HG03095 (cell line): Measurements from ENCODE around the gene HUNK.

Experiments
- ATAC-seq: cut with Tn5 transposase; IDR thresholded peaks from one replicate; pipeline ENCODE4 v1.9.1; 2021; ENCODE audit warnings: moderate library complexity; ENCODE audit not compliant: unreplicated experiment

HUNK gene

DNA sequence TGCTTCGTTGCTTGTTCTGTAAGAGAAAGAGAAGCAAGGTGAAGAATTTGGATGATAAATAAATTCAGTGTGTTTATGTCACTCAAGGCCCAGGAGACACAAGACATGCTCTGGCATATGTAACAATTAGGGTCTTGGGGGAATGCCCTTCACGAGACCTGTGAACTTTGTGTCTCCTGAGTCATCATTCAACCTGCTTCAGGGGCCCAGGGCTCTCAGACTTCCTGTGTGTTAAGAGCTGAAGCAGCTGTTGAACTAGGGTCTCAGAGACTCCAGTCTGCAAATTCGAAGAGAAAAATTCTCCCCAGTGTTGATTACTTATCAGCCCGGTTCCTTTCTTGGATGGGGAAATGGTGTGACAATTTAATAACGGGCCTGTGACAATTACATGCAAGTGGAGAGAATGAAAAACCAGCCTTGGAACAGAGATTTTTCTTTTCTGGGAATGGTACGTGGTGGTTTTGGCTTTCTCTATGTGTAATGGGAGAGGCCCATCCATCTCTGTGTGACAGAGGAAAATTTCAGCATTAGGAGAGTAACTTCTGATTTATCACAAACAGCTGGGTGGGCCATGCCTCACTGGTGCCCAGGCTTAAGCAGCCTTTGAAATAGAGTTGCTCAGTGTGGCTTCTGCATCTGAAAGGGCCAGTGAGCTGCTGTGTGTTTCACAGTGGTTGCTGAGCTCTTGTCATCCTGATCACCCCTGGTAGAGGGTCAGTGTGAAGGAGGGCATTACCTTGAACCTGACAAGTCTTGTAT is 22.4 kb downstream of the HUNK start:
- ATAC-seq: no peak

DNA sequence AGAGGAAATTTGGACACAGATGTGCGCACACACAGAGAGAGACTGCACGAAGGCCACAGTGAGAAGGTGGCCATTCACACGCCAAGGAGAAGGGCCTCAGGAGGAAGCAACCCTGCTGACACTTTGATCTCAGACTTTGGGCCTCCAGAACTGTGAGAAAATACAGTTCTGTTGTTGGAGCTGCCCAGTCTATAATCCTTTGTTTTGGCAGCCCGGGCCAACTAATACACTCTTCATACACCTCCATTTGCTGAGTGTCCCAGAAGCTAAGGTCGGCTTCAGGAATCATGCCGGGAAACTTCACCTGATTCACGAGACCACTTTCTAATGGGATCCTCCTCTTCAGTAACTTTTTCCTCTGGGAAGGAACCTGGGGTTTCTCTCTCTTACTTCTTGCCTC is 23.2 kb downstream of the HUNK start:
- ATAC-seq: no peak

DNA sequence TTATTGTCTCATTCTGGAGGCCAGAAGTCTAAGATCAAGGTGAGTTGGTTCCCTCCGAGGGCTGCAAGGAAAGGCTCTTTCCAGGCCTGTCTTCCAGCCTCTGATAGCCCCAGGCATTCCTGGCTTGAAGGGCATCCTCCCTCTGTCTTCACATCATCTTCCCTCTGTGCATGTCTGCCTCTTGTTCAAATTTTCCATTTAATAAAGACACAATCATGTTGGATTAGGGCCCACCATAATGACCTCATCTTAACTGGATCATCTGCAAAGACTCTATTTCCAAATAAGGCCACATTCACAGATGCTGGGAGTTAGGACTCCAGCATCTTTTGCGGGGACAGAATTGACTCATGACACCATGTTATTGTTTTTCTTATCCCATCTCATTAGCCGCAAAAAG is 24.5 kb downstream of the HUNK start:
- ATAC-seq: no peak

DNA sequence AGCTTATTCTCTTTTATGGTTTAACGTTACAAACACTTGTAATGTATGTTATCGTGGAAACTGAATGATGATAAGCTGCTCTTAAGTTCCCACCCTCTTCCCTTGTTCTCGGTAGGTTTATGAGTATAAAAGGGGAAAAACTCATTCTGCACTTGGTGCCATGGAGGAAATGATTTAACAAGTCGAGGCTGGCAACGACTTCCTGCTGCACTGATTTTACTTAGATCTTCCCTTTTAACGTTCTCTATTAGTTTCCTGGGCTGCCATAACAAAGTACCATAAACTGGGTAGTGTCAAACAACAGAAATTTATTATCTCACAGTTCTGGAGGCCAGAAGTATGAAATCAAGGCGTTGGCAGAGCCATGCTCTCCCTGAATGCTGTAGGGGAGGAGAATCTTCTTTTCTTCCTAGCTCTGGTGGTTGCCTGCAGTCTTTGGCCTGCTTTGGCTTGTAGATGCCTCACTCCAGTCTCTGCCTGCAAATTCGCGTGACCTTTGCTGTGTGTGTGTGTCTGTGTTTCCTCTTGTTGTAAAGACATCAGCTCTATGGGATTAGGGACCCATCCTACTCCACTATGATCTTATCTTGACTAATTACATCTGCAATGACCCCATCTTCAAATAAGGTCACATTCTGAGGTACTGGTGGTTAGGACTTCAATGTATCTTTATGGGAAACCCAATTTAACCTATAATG is 26.3 kb downstream of the HUNK start:
- ATAC-seq: no peak

- ATAC-seq: no peak
These were observed 27.5 kb downstream of the HUNK start for GRCh38 chr21:31900121-31900895.

DNA sequence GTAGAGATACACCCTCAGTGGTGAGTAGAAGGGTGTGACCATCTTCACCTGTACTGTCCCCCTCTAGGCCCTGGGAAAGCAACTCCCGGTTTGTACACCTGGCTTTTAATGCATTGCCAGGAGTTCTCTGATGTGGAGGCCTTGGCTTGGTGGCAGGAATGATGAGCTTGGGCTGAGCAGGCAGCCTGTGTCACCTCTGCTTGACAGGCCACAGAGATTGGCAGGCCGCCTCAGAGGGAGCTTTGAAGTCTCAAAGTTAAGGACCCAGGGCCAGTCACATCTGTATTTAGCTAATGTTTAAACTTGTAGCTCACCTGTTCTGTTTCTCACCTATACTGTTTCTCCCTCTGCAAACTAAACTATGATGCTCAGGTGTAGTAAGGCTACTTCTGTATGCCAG is 28.5 kb downstream of the HUNK start:
- ATAC-seq: no peak

GRCh38 chr21:31902438-31902837 is 29.6 kb downstream of the HUNK start:
- no peak for ATAC-seq

DNA sequence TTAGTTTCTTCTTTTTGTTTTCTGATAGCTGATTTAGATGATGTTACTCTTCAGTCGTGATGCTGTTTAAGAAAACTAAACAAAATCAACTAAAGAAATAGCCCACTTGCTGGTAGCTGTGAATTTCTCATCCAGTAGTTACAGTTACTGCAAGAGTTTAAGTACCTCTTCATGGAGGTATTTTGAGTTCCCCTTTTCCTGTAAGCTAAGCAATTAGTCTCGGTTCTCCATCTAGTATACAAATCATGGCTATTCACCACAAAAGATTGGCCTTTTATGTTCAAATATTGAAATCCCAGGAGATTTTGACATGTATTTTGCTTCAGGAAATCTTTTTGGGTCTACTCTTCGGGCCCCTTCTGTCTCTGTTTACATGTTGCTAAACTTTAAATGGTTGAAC is 31.1 kb downstream of the HUNK start:
- no peak for ATAC-seq

DNA sequence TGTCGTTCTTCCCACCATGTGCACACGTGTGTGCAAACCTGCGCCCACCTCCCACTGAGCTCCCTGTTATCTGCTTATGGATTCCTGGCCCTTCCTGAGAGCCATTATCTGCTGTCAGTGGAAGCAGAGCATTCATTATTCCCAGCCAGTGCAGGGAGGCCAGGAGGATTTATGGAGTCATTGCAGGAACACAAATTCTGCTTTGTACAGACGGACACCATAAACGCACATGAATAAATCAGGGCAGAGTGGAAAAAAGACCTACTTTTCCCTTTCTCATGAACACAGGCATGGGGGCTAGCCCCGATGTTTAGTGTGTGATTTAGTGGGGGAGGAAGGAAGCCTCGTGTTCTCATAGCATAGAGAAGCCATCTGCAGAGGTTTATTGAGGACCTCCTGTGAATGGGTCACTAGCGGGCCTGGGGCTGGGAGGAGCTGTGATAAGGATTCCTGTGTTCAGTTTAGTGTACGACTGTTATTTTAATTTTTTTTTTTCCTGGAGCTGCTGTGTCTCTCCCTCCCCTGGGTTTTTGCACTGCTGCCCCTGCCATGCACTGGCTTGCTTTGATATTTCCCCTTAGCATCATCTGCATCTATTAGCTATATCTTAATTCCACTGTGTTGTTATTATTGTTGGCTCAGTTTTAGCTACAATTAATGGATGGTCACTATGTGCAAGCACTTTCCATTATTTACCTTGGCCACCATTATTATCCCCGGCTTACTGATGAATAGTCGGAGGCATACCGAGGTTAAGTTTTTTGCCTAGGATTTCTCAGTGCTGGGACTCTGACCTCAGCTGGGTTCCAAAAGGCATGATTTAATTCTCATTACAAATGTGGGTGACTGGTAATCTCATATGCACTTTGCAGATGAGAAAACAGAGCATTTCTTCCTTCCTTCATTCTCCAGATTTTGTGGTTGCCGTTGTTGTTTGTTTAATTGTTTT is 33.0 kb downstream of the HUNK start:
- no peak for ATAC-seq

GRCh38 chr21:31908106-31909031 is 35.5 kb downstream of the HUNK start:
- ATAC-seq: no peak

DNA sequence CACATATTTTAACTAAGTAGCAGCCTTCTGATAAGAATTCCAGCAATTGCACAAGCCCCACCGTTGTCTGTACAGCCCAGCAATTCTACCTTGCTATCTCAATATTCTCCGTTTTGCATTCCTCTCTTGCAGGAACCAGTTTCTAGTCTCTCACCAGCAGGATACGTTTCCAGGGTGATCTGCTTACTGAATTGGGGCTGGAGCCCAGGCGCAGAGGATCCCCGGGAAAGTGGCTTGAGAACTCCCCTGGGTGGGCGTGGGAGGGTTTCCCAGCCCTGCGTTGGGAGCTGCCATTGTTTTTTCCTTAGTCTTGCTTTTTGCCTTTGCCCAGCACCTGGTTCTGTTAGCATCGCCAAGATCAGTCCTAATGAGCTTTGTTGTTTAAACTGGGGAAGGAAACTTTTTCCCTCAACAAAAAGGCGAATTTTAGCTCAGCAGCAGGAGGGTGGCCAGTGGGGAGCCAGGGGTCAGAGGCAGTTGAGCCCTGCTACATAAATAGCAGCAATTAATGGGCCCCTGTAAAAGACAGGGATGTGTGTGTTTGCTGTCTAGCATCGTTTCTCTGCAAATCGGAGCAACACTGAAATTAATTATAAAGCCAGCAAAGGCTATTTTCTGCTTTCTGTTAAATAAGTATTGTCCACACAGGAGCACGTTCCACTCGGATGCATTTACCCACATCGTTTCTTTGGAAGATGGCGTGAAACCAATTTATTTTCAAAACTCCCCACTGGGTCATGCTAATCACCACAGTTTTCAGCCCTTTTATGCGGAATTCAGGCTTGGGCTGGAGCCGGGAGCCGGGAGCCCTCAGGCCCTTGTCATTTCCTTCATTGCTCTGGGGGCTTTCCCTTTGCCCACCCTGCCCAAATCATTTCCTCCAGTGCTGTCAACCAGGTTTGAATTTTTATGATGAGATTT is 36.6 kb downstream of the HUNK start:
- no peak for ATAC-seq

- no peak for ATAC-seq
These were observed 37.3 kb downstream of the HUNK start for GRCh38 chr21:31910074-31910470.

GRCh38 chr21:31911138-31911907 is 38.5 kb downstream of the HUNK start:
- no peak for ATAC-seq

DNA sequence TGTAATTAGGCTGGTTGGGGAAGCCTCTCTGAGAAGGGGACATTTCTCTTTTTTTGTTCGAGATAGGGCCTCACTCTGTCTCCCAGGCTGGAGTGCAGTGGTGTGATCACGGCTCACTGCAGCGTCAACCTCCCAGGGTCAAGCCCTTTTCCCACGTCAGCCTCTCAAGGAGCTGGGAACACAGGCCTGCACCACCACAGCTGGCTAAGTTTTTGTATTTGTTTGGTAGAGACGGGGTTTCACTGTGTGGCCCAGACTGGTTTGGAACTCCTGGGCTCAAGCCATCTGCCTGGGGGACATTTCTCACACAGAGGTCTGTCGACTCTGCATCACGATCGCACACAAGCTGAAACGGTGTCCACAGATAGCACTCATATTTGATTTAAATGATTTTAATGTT is 39.7 kb downstream of the HUNK start:
- no peak for ATAC-seq

GRCh38 chr21:31913182-31913608 is 40.4 kb downstream of the HUNK start:
- ATAC-seq: no peak

DNA sequence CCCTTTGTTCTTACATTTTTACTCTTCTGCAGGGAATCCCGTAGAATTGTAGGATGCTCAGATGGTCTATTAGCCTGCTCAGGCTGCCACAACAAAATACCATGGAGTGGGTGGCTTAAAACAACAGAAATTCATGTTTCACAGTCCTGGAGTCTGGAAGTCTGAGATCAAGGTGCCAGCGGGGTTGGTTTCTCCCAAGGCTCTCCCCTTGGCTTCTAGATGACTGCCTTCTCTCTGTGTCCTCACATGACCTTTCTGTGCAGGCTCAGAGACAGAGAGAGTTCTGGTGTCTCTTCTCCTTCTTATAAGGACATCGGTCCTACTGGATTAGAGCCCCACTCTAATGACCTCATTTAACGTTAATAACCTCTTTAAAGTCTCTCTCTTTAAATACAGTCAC is 41.7 kb downstream of the HUNK start:
- no peak for ATAC-seq

DNA sequence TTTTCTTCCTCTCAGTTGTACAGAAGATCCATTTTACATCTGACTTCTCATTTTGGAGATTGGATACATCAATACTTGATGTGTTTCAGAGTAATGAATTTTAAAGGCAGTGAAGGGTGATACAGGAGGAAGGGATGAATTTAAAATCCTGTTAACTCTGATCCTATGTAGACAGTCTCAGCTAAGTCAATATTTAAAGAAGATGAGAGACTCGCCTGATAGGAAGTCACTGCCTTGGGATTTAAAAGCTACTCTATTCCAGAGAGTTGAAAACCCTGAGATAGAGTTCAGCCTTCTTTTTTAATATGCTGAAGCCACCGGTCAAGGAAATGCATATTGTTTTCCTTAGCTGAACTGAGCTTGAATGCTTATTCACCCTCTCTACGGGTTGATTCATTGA is 42.7 kb downstream of the HUNK start:
- no peak for ATAC-seq

- ATAC-seq: no peak
These were observed 44.3 kb downstream of the HUNK start for GRCh38 chr21:31917108-31917507.
